ENCODE data around the gene USP24. TPM values are rescaled to one million over a fixed set of nuclear protein-coding genes. Genes with fewer than 3 reads are reported as not detected.
"Not testable (repeated sequence)": the region's sequence is repeated elsewhere in the genome, so short reads cannot be mapped to it uniquely, and the experiment has no call there.

USP24 gene
- total RNA-seq, 1 donor from 2014 or later, result 79.9 TPM

GRCh38 chr1:55038974-55039341, 176.2 kb downstream of the USP24 start:
- no peak for DNase-seq (ENCODE audit: low read depth)

GRCh38 chr1:55038552-55038838, 176.7 kb downstream of the USP24 start:
- DNase-seq (ENCODE audit: low read depth), result no peak

GRCh38 chr1:55037733-55038551, 177.2 kb downstream of the USP24 start:
- no peak for DNase-seq (ENCODE audit: low read depth)

- no peak for DNase-seq (ENCODE audit: low read depth)
Measured at GRCh38 chr1:55035904-55036303, 179.3 kb downstream of the USP24 start.

- DNase-seq (ENCODE audit: low read depth), result no peak
Measured at GRCh38 chr1:55034476-55035133, 180.6 kb downstream of the USP24 start.

GRCh38 chr1:55033265-55033614, 181.9 kb downstream of the USP24 start:
- no peak for DNase-seq (ENCODE audit: low read depth)

- DNase-seq (ENCODE audit: low read depth), result not testable (repeated sequence)
Measured at GRCh38 chr1:55031098-55031497, 184.1 kb downstream of the USP24 start.

- not testable (repeated sequence) for DNase-seq (ENCODE audit: low read depth)
Measured at GRCh38 chr1:55026682-55027081, 188.5 kb downstream of the USP24 start.

GRCh38 chr1:55024163-55024562, 191.0 kb downstream of the USP24 start:
- DNase-seq (ENCODE audit: low read depth), result not testable (repeated sequence)

GRCh38 chr1:55021942-55022546, 193.1 kb downstream of the USP24 start:
- peak; percentile 83 for DNase-seq (ENCODE audit: low read depth)

GRCh38 chr1:55018395-55018794, 196.8 kb downstream of the USP24 start:
- no peak for DNase-seq (ENCODE audit: low read depth)

Other genes starting within 250 kb of the USP24 start
- gene TMEM61, start 234.7 kb downstream of the USP24 start, total RNA-seq, result 0.35 TPM in 1 of 2 replicates, not detected in the other
- gene BSND, start 216.4 kb downstream of the USP24 start, total RNA-seq, result 0.45 TPM in 1 of 2 replicates, not detected in the other
- 1.1 and 17.5 TPM in 2 replicates for gene PCSK9, start 175.8 kb downstream of the USP24 start, total RNA-seq